8988T (cell line): ENCODE measurements around the gene MOV10L1.
A peak's percentile ranks its signal among the peaks of the same experiment; 100 is the strongest.

Source experiments
- DNase-seq: peaks from one replicate; pipeline ENCODE4 v3.0.0; 2011

The MOV10L1 gene

GRCh38 chr22:50059881-50060262 lies 29.9 kb upstream of the MOV10L1 start:
- no peak for DNase-seq

GRCh38 chr22:50060441-50061140 lies 29.2 kb upstream of the MOV10L1 start:
- DNase-seq: no peak

- DNase-seq: no peak
Measured at GRCh38 chr22:50061141-50061823, 28.5 kb upstream of the MOV10L1 start.

GRCh38 chr22:50061824-50062355 lies 27.9 kb upstream of the MOV10L1 start:
- DNase-seq: no peak

- no peak for DNase-seq
Measured at GRCh38 chr22:50062509-50063135, 27.2 kb upstream of the MOV10L1 start.

- DNase-seq: no peak
Measured at GRCh38 chr22:50063589-50064393, 26.0 kb upstream of the MOV10L1 start.

- DNase-seq: no peak
Measured at GRCh38 chr22:50064453-50064852, 25.4 kb upstream of the MOV10L1 start.

GRCh38 chr22:50067244-50067643 lies 22.6 kb upstream of the MOV10L1 start:
- DNase-seq: no peak

GRCh38 chr22:50068096-50068495 lies 21.7 kb upstream of the MOV10L1 start:
- no peak for DNase-seq

GRCh38 chr22:50070366-50070765 lies 19.4 kb upstream of the MOV10L1 start:
- DNase-seq: no peak

GRCh38 chr22:50071432-50072166 lies 18.2 kb upstream of the MOV10L1 start:
- no peak for DNase-seq

GRCh38 chr22:50072167-50072555 lies 17.6 kb upstream of the MOV10L1 start:
- no peak for DNase-seq

GRCh38 chr22:50072714-50073538 lies 16.9 kb upstream of the MOV10L1 start:
- no peak for DNase-seq

GRCh38 chr22:50074056-50074455 lies 15.8 kb upstream of the MOV10L1 start:
- no peak for DNase-seq

GRCh38 chr22:50074551-50075530 lies 15.0 kb upstream of the MOV10L1 start:
- peak; percentile 18 for DNase-seq

GRCh38 chr22:50076646-50077535 lies 12.9 kb upstream of the MOV10L1 start:
- DNase-seq: peak; percentile 10

GRCh38 chr22:50078246-50078645 lies 11.6 kb upstream of the MOV10L1 start:
- no peak for DNase-seq

- DNase-seq: no peak
Measured at GRCh38 chr22:50078761-50079160, 11.0 kb upstream of the MOV10L1 start.

GRCh38 chr22:50080077-50080465 lies 9.7 kb upstream of the MOV10L1 start:
- no peak for DNase-seq
